HG02870 (cell line): ENCODE results near the gene CWC27.
"Not testable (repeated sequence)": the region's sequence is repeated elsewhere in the genome, so short reads cannot be mapped to it uniquely, and the experiment has no call there.

ENCODE experiments used
- ATAC-seq: cut with Tn5 transposase; IDR thresholded peaks from one replicate; pipeline ENCODE4 v1.9.1; 2021; ENCODE audit warnings: mild to moderate bottlenecking, moderate library complexity; ENCODE audit not compliant: unreplicated experiment

The CWC27 gene

GRCh38 chr5:64918083-64918482 lies 149.4 kb downstream of the CWC27 start:
- no peak for ATAC-seq

DNA sequence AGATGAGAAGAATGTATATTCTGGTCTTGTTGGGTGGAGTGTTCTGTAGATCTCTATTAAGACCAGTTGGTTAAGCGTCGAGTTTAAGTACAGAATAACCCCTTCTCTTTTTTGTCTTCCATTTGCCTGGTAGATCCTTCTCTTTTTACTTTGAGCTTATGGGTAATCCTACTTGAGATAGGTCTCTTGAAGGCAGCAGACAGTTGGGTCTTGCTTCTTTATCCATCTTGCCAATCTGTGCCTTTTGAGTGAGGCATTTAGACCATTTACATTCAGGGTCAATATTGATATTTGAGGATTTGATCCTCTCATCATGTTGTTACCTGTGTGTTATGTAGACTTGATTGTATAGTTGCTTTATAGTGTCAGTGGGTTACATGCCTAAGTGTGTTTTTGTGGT lies 152.7 kb downstream of the CWC27 start:
- no peak for ATAC-seq

- ATAC-seq, result no peak
Measured at GRCh38 chr5:64923151-64923685, 154.5 kb downstream of the CWC27 start.

- ATAC-seq, result peak; percentile 53
Measured at GRCh38 chr5:64925123-64925522, 156.4 kb downstream of the CWC27 start.

DNA sequence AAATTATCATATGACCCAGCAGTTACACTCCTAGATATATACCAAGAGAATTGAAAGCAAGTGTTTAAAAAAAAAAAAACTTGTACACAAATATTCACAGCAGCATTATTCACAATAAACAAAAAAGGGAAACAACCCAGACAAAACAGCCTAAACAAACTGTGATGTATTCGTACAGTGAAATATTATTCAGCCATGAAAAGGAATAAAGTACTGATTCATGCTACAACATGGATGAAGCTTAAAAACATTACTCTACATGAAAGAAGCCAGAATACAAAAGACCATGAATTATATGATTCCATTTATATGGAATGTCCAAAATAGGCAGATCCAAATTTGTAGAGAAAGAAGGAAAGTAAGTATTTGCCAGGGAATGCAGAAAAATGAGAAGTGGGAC lies 161.1 kb downstream of the CWC27 start:
- no peak for ATAC-seq

GRCh38 chr5:64930672-64931318 lies 162.1 kb downstream of the CWC27 start:
- ATAC-seq, result no peak

DNA sequence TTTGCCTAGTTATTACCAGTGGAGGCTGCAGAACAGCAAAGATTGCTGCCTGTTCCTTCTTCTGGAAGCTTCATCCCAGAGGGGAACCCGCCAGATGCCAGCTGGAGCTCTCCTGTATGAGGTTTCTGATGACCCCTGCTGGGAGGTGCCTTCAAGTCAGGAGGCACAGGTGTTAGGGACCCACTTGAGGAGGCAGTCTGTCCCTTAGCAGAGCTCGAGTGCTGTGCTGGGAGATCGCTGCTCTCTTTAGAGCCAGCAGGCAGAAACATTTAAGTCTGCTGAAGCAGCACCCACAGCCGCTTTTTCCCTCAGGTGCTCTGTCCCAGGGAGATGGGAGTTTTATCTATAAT lies 170.7 kb downstream of the CWC27 start:
- ATAC-seq, result not testable (repeated sequence)

GRCh38 chr5:64939772-64940510 lies 171.2 kb downstream of the CWC27 start:
- no peak for ATAC-seq

DNA sequence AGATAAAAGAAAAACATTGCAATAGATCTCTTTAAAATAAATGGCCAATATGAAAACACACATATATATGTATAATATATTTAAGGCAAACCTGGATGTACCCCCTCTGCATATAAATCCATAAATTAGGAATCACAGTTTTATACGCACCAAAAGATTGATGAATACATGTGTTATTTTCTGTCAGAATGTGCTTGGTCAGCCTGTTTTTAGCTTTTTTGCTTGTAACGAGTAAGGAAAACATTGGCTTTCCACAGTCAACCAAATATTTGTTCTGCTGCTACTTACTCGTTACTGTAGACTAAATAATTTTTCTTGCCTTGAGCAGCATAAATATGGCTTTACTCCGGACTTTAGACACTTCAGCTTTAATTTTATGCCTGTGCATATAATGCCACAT lies 173.7 kb downstream of the CWC27 start:
- ATAC-seq, result no peak

- ATAC-seq, result no peak
Measured at GRCh38 chr5:64944868-64945267, 176.1 kb downstream of the CWC27 start.

DNA sequence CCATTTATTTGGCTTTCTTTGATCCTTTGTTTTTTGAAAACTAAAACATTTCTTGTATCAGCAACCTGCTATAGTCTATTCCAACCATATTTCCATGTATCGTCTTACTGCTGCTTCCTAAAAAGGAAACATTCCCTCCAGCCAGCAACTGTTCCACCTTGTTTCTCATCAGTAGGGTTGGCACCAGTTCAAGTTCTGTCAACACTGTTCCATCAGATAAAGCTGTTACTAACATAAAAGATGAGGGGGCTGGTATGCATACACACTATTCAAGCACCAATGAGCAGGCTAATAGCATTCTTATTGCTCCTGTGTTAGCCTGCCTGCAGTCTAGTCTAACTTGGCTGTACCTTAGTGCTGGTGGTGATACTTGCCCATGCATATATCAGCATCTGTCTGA lies 178.3 kb downstream of the CWC27 start:
- ATAC-seq, result no peak

DNA sequence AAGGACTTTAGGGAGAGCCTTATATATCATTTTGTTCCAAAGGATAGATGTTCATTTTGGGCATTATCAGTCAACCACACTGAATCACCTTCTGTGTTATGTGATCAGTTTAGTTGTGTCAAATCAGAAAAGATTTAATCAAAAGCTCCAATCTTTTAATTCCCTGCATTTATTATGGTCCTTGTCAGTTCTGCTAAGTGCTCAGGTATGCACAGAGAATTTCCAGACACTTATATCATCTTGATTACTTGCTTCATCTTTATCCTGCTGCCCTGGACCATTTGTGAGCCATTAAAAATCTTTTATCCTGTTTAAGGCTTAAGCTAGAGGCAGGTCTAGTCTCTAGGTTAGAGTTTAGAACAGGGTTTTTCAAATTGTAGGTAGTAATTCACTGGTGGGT lies 179.1 kb downstream of the CWC27 start:
- no peak for ATAC-seq

DNA sequence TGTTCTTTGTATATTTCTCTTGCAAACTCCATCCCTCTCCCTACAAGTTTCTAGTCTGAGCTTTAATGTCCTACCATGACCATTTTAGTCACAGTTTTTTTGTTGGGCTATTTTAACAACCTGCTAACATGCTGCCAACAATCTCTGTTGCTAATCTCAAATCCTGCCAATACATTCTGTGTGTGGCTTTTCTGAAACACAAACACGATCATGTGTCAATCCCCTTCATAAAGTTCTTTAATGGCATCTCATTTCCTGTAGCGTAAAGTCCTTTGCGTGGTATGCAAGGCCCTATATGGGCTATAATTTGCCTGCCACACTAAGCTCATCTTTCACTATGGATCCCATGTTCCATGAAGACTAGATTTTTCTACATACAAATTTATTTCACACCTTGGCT lies 180.6 kb downstream of the CWC27 start:
- ATAC-seq, result no peak

DNA sequence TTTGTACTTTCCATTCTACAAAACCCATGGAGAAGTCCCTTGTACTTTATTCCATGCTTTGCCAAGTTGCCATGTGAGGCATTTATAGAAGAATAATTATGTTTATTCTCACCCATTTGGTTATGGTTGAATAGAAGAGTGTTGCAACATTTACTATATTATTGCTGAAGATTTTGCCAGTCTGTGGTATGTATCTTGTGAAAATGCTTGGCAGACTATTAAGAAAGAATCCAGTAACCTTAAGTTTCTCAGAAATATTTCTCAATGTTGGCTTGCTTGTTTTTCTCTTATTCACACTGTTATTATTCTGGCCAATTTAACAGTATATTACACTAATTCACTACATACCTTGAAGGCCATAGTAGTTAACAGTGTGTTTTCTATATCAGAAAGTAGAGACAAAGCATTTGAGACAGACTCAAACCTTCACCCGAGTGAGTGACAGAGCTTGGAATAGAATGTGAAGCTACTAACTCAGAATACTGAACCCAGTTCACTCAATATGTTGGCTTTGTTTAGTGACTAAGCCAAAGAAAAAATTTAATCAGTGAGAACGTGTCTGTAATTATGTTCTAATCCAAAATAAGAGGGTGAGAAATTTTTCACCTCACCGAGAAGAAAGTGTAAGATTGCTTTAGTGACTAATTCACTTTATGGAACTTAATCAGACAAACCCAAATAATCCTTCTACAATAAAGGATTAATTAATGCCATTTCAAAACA lies 184.4 kb downstream of the CWC27 start:
- no peak for ATAC-seq

DNA sequence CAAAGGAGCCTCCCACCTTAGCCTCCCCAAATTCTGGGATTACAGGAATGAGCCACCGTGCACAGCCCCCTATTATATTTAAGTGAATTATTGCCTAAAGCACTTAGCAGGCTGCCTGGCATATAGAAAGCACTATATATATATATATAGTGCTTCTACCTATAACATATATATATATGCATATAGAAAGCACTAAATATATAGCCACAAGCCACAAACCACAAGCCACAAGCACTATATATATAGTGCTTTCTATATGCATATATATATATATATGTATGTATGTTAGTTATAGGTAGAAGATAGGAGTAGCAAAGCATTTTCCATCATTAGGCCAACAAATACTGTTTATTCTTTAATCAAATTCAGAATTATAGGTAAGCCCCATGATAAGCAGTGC lies 185.8 kb downstream of the CWC27 start:
- ATAC-seq, result no peak

DNA sequence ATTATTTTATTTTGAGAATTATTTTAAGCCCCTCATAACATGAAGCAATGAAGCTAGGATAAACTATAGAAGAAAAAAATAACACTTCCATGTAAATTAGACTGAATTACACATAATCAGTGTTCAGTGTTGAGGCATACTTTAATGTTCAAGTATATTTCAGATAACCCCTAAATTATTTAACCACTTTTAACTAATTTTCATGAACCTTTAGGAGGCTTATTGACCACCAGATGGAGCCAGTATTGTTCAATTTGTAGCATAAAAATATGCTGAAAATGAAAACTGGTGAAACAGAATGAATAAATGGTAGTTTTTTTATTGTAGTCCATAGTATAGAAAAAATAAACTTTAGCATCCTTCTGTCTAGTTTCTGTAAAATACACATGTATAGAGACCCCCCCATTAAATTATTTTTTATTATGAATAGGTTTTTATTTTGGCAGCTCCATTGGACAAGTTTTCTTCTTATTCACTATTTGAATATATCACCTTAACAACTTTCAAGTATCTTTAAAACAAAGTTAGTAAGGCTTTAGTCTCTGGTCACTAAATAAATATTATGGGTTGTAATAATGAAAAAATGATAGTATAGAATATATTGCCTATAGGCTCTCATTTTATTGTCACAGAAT lies 190.1 kb downstream of the CWC27 start:
- ATAC-seq, result no peak

DNA sequence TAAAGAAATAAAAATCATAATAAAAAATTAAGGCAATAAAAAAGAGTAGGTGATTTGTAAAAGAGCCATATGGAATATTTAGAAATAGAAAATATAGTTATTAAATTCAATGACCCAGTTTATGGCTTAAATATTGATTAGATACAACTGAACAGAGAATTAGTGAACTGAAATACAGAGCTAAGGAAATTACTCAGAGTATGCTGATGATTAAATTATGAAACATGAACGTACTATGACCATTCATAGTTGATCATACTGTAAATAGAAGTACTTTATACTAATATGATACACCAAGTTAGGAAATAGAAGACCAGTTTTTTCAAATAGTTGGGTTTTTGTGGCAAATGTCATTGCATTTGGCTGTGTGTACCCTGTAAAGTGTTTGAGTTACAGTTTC lies 194.5 kb downstream of the CWC27 start:
- no peak for ATAC-seq

DNA sequence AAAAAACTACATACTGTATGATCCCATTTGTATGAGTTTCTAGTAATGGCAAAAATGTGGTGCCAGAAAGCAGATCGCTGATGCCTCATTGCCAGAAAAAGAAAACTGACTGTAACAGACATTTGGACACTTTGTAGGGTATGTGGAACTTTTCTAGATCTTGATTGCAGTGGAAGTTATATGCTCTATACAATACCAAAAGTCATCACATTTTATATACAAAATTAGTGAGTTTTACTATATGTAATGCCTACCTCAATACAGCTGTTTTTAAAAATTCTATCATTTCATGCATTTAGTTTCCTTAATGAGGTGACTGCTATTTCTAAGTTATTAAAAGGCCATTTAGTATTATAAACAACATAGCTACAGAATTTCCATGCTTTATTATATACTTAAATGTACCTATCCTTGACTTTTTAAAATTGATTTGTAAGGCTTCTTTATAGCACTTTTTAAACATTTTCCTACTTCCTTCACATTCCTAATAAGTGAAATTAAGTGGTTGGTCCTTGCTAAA lies 199.9 kb downstream of the CWC27 start:
- no peak for ATAC-seq

DNA sequence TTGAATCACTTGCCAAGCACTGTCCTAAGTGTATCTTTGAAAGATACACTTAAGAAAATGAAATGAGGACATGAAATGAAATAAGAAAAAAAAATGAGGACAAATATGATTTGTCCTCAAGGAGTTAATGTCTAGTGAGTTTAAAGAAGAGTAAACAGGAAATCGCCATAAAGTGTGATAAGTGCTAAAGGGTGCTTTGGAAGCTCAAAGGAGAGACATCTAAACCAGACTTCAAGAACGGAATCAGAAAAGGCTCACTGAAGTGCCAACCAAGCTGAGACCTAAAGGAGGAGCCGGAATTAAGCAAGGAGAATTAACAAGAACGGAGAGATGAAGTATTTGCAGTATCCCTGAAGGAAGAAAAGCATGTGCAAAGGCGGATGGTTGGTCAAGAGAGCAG lies 200.8 kb downstream of the CWC27 start:
- no peak for ATAC-seq

- no peak for ATAC-seq
Measured at GRCh38 chr5:64971513-64971912, 202.8 kb downstream of the CWC27 start.

- ATAC-seq, result no peak
Measured at GRCh38 chr5:64971990-64972389, 203.3 kb downstream of the CWC27 start.
